ENCODE data around the gene RETSAT.

GRCh38 chr2:85319796-85320195 is 34.5 kb downstream of the RETSAT start:
- TF ChIP-seq, protein P1, sequence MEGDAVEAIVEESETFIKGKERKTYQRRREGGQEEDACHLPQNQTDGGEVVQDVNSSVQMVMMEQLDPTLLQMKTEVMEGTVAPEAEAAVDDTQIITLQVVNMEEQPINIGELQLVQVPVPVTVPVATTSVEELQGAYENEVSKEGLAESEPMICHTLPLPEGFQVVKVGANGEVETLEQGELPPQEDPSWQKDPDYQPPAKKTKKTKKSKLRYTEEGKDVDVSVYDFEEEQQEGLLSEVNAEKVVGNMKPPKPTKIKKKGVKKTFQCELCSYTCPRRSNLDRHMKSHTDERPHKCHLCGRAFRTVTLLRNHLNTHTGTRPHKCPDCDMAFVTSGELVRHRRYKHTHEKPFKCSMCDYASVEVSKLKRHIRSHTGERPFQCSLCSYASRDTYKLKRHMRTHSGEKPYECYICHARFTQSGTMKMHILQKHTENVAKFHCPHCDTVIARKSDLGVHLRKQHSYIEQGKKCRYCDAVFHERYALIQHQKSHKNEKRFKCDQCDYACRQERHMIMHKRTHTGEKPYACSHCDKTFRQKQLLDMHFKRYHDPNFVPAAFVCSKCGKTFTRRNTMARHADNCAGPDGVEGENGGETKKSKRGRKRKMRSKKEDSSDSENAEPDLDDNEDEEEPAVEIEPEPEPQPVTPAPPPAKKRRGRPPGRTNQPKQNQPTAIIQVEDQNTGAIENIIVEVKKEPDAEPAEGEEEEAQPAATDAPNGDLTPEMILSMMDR (conservative IDR thresholded peaks at IDR 0.05), result no peak
- TF ChIP-seq ZFX (IDR thresholded peaks at IDR 0.05), result no peak

Data from C4-2B (cell line).